HG03095 (cell line): ENCODE results near the gene LEP.

Experiments used
- ATAC-seq: cut with Tn5 transposase; IDR thresholded peaks from one replicate; pipeline ENCODE4 v1.9.1; 2021; ENCODE audit warnings: moderate library complexity; ENCODE audit not compliant: unreplicated experiment

Gene LEP

DNA sequence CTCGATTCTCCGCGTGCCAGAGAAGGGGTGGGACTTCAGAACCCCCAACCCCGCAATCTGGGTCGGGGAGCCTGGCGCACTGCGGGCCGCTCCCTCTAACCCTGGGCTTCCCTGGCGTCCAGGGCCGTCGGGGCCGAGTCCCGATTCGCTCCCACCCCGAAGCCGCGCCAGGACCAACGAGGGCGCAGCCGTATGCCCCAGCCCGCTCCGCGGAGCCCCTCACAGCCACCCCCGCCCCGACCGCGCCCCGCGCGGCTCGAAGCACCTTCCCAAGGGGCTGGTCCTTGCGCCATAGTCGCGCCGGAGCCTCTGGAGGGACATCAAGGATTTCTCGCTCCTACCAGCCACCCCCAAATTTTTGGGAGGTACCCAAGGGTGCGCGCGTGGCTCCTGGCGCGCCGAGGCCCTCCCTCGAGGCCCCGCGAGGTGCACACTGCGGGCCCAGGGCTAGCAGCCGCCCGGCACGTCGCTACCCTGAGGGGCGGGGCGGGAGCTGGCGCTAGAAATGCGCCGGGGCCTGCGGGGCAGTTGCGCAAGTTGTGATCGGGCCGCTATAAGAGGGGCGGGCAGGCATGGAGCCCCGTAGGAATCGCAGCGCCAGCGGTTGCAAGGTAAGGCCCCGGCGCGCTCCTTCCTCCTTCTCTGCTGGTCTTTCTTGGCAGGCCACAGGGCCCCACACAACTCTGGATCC, at the start of gene LEP:
TSS of gene LEP (plus strand) at position 583 of the 691 bp plus-strand sequence. CDS start 10,741 bp downstream, outside the sequence.
- no peak for ATAC-seq

DNA sequence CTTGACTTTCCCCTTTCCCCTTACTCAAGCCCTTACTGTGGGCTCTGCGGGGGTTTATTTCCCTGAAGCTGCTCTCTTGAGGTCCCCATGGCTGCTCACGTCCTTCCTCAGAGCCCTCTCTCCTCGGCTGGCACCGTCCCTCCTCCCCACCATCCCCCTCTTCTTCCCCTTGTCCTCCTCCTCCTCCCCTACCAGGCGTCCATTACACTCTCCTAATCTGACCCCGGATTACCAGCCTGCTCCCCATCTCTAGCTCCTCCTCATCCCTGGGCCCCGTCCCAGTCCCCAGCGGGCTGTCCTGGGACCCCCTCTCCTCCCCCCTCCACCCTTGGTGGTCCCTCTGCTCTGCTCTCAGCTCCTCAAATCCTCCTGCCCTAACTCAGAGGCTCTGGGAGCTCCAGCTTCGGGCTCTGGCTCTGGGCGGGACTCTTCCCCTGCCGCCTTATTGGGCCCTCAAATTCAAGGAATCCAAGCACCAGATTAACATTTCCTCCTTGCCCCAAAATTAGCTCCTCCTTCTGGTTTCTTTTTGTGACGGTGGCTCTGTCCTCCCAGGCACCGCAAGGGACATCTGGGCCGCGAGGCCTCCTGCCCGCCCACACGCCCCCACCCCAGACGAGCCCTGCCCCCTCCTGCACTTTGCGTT, 48.5 kb upstream of the LEP start:
- ATAC-seq = no peak

DNA sequence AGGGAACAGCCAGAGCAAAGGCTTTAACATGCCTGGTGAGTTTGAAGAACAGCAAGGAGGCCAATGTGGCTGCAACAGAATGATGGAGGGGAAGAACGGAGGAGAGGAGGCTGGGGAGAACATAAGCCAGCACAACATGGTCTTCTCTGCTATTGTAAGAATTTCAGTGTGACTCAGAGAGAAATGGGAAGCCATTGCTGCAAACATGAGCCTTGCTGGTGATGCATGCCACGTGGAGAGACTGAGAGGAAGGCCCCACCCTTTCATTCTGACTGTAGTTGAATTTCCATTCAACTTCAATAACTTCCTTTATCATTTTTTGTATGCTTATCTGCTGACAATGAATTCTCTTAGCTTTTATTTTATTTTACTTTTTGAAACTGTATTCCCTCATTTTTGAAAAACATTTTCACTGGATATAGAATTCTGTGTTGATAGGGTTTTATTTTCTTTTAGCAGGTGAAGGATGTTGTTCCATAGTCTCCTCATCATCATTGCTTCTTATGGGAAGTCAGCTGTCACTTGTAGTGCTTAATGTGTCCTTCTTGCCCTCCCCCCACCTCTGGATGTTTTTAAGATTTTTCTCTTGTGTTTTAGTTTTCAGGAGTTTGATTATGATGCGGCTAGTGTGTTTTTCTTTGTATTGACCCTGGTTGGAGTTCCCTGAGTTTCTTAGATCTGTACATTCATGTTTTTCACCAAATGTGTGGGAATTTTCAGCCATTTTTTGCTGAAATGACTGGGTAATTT, 46.4 kb upstream of the LEP start:
- no peak for ATAC-seq

DNA sequence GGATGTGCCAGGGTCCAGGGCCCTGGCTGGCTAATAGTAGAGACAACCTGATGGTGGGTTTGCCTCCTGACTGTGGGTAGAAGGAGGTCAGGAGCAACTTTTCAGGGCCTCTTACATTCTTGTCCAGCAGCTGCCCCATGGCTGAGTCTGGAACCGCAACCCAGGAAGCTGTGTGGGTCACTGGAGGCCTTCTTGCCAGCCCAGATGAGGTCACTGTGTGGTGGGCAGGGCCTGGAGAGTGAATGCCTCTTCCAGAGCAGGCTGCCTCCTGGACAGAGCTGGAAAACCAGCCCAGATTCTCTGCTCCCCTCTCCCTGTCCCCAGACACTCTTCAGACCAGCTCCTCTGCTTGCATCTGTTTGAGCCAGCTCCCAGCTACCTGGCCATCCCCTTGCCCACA, 43.5 kb upstream of the LEP start:
- ATAC-seq = no peak

DNA sequence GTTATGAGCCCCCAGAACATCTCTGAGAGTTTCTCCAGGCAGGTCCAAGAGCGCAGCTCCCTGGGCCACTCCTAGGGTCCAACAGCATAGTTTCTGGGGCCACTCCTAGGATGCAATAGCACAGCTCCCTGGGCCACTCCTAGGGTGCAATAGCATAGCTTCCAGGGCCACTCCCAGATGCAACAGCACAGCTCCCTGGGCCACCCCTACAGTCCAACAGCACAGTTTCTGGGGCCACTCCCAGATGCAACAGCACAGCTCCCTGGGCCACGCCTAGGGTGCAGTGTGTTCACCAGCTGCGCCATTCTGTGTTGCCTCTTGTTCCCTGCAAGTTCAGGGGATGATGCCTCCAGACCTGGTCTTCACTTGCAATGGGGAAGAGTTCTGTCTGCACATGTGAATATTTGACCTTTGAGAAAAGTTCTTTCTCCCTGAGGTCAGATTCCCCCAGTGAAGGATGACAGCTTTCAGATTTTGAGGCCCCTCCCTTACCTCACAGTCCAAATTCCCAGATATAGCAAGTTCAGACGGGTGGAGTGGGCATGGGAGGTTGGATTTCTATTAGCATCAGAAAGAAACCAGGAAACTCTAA, 43.0 kb upstream of the LEP start:
- ATAC-seq = no peak

DNA sequence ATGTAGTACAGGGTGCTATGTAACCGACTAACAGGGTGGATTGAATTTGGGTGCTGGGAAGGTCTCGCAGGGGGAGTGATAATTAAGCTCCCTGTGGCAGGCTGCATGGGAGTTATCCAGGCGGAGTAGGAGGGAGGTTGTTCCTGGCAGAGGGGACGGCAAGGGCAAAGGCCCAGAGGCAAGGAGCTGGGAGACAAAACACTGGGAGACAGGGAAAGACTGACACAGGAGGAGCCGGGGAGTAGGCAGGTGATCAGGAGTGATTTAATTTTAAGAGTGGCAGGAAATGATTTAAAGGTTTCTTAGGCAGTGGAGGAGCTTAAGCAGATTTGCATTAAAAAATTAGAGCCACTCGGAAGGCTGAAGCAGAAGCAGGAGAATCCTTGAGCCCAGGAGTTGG, 40.7 kb upstream of the LEP start:
- no peak for ATAC-seq

DNA sequence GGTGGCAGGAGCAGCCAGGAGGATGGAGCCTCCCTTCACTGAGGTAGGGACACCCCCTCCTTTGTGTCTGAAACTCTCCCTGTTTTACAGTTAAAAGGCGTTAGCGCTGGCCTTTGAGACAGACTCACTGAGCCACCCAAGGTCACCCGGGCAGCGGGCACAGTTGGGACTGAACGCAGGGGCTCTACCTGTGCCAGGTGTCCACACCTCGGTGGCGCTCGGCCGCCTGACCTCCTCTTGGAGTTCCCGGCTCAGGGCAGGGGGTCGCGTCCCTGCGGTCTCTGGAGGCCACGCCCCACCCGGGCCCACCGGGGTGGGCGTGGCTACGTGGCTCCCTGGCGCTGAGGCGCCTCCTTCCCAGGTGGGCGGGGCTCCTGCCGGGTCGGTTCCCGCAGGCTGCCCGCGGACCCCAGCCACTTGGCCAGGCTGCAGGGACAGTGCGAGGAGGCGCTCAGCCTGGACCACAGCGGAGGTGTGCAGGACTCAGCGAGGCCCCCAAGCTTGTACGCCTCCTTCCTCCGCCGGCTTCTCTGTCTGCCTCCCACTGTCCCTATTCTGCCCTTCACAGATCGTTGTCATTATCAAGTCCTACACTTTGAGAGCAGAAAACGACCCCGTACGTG, 39.9 kb upstream of the LEP start:
- no peak for ATAC-seq

DNA sequence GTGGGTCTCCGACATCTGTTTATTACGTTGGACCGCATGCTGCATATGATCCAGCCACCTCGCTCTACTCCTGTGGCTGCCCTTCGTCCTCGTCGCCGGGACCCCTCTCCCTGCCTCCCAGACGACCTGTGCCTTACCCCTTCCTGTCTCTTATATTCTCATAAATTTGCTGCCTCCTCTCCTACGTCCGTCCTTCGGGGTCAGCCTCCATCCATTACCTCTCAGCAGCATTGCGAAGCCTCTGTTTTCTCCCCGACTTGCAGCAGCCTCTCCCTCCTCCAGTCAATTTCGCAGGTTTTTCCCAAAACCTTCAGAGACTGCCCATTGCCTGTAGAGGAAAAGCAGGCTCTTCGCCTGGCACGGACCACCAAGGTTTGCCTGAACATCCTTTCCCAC, 39.4 kb upstream of the LEP start:
- no peak for ATAC-seq

DNA sequence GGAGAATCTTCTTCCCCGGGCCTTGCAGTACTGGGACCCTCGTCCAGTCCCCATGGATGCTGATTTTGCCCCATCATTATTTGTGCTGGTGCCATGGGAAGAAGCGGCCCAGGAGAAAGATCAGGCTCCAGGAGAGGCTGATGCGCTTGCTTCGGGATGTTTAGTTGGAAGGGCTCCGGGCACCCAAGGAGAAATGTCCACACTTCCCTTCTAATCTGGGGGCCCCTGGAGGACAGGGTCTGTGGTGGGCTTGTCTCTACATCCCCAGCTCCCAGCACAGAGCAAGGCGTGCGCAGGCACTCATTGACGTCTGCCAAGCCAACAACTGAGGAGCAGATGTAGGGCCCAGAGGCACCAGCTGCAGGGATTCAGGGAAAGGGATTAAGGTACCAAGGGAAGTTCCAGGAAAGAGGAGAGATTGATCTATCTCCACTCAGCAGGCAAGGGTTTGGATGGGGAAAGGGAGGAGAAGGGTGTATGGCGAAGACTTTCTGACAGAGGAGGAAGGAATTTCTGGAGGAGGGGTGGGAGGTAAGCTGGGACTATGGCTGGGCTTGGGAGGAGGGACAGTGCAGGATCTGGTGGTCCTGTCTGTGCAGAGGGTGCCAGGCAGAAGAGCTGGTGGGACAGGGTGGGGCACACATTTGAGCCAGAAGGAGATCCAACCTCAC, 38.7 kb upstream of the LEP start:
- ATAC-seq = no peak

DNA sequence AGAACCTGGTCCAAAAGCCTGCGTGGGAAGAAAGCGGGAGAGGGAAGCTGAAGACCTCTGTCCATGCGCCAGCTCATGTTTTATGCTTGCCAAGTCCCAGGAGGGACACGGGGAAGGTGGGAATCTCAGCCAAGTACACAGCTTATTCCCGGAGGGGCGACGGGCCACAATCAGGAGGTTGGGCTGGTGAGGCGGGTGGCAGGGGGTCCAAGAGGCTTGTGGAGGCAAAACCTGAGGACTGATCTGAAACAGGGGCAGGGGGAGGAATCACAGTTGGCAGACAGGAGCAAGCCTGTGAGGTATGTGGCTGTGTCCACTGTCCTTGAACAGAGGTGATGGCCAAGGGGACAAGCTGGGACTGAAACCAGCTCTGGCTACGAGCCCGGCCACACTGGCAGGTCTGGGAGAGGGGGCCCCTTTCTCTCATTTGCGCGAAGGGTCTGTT, 38.0 kb upstream of the LEP start:
- ATAC-seq = no peak

DNA sequence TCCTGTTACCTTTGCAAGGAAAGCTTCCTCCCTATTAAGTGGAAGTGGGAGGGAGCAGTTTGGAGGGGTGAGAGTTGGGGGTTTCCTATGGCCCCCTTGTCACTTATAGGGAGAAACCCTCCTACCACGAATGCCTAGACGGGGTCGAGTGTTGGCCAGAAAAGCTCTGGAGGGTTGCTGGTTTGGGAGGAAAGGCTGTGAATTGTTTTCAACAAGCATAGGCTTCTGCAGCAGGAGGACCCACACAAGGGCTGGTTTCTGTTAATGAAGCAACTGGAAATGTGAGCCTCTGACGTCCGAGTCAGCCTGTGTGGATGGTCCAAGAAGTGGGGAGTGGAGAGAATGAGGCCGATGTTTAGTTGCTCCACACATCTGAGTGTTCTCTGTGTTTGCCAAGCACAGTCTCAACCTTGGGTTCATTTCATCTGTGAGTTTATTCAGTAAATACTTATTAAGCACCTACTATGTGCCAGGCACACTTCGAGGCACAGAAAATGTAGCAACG, 37.3 kb upstream of the LEP start:
- no peak for ATAC-seq

DNA sequence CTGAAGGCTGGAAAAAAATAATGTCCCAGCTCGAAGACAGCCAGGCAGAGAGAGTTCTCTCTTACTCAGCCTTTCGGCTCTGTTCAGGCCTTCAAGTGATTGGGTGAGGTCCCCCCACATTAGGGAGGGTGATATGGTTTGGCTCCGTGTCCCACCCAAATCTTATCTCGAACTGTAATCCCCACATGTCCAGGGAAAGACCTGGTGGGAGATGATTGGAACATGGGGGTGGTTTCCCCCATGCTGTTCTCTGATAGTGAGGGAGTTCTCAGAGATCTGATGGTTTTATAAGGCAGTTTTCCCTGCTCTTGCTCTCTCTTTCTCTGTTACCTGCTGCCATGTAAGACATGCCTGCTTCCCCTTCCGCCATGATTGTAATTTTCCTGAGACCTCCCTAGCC, 36.6 kb upstream of the LEP start:
- ATAC-seq = no peak

DNA sequence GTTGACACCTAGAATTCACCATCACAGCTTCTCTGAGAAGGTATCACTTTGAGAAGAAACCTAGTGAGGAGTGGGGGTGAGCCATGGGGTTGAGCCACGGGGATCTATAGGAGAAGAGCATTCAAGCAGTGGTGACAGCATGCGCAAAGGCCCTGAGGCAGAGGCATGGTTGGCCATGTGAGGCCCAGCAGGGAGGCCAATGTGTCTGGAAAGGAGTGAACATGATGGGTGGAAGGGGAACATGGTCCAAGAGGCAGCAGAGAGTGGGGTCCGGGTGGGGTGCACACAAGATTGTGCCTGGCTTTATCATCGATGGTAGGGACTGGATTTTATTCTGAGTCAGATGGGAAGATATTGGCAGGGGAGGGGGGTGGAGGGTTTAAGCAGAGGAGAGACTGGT, 36.0 kb upstream of the LEP start:
- no peak for ATAC-seq

DNA sequence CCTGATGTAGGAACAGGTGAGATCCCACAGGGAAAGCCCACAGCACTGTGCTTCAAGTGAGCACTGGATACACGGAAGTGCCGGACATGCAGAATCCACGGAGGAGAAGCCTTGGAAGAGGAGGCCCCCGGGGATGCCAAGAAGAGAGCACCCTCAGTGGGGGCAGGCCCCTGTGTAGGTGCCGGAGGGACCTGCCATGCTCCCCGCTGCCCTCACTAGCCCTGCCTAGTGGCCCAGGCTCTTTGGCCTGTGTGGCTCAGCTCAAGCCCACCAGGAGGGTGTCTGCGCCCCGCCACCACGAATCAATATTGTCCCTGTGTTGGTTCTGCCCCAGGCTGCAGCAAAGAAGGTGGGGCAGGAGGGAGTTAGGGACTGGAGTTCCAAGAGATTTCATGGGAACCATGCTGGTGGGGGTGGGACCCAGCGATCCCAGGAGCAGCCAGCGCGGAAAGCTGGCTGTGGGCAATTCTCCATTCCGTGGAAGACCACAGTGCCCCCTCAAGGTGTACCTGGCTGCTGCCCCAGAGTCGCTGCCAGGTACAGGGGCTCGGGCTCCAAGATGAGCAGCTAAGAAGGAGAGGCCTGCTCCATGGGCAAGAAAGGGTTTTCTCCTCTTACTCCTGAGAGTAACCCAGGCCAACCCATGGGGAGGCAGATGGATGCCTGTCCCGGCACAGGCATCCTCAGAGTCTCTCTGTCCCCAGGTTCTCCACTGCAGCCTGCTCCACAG, 34.9 kb upstream of the LEP start:
- no peak for ATAC-seq

DNA sequence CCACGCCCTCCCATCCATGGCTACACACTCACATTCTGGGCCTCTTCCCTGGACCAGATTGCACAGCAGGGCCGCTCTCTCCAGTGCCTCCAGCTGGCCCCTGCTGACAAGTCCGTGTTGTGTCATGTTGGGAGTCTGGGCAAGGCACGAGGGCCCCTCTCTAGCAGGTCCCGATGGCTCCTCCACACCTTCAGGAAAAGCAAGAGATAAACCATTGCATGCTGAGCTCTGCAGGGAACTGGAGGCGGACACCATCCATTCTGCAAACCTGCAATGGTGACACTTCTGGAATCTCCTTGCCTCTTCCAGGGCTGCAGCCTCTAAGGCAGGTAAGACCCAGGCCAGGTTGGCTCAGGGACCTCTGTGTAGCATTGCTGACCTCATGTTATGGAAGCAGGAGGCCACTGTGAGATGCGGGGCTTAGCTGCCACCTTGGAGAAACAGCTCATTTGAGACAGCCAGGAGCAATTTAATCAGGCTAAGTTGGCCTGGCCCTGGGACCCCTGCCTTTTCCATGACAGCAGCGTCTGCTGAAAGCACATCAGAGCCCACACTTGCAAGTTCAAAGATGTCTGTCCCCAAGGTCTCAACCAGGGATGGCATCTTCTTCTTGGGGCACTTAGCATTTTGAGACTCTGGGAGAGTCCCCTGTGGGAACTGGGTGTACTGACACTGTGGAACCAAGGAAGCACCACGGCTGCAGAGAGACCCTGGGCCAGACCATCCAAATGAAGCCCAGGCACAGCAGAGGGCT, 34.2 kb upstream of the LEP start:
- no peak for ATAC-seq

DNA sequence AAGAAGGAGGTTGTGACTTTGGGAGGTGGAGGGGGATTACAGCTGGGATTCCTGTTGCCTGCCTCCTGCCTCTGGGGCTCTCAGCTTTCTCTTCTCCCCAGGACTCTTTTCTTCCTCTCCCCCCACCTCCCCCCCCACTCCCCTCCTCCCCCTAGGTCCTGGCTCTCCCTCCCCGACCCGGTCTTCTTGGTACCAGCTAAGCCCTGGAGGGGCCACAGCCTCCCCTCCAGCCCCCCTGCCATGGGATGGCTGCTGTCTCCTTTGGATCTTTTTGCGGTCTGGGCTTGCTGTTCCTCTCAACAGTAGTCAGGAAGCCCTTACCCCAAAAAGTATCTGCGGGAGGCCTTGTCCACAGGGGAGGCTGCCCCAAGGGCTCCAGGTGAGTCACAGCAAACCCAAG, 33.5 kb upstream of the LEP start:
- ATAC-seq = no peak

DNA sequence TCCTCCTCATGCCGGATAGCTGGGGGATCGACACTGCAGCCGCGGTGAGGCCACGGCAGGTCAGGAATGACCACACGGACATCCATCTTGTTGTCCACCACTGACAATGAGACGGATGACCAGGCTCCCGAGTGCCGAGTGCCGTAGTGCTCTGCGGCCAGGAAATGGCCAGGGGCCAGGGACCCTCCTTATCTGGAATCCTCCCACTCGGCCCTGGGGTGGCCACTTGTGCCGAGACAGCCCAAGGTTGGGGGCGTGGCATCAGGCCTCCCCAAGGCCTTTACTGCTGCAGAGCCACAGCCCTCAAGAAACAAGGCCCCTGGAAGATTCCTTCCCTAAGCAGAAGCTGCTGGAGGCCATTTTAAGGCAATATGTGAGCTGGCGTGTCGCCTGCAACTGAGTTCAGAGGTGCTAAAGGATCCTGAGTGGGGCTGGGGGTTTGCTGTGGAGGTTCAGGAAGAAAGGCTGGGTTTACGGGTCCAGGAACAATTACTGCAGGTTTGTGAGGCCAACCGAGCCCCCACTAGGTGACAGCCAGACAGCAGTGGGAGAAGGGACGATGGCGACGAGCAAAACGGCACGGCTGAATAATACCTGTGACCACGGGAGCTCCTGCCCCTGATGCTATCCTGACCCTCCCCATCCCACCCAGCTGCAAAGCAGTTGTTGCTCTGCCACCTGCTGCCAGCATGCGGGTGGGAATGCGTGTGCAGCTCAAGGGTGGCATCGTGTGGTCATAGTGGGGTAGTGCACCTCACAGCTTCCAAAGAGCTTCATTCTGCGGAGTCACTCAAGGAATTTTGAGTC, 31.6 kb upstream of the LEP start:
- ATAC-seq = no peak

DNA sequence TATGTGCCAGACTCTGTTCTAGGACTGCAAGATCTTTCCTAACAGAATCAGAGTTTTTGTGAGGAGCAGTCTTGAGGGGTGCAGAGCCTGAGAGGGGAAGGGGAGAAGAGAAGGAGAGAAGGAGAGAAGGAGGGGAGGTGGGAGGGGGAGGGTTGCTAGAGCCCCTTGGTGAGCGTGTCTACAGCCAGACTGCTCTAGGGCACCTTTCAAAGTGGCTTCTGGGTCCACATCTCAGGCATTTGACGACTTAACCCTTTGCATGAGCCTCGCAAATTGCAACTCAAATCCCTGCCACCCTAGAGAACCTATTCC, 31.1 kb upstream of the LEP start:
- no peak for ATAC-seq
